NCI-H146 treated with DMSO at 0.1 percent for 48 hours (cell line): ENCODE results near the gene TCHP.
"Not testable (repeated sequence)": the region's sequence is repeated elsewhere in the genome, so short reads cannot be mapped to it uniquely, and the experiment has no call there.

ENCODE experiments used
- DNase-seq: peaks from one replicate; lab custom pipeline; 2025; ENCODE audit not compliant: unreplicated experiment; lab: John Stamatoyannopoulos, UW

The TCHP gene, protein sequence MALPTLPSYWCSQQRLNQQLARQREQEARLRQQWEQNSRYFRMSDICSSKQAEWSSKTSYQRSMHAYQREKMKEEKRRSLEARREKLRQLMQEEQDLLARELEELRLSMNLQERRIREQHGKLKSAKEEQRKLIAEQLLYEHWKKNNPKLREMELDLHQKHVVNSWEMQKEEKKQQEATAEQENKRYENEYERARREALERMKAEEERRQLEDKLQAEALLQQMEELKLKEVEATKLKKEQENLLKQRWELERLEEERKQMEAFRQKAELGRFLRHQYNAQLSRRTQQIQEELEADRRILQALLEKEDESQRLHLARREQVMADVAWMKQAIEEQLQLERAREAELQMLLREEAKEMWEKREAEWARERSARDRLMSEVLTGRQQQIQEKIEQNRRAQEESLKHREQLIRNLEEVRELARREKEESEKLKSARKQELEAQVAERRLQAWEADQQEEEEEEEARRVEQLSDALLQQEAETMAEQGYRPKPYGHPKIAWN

DNA sequence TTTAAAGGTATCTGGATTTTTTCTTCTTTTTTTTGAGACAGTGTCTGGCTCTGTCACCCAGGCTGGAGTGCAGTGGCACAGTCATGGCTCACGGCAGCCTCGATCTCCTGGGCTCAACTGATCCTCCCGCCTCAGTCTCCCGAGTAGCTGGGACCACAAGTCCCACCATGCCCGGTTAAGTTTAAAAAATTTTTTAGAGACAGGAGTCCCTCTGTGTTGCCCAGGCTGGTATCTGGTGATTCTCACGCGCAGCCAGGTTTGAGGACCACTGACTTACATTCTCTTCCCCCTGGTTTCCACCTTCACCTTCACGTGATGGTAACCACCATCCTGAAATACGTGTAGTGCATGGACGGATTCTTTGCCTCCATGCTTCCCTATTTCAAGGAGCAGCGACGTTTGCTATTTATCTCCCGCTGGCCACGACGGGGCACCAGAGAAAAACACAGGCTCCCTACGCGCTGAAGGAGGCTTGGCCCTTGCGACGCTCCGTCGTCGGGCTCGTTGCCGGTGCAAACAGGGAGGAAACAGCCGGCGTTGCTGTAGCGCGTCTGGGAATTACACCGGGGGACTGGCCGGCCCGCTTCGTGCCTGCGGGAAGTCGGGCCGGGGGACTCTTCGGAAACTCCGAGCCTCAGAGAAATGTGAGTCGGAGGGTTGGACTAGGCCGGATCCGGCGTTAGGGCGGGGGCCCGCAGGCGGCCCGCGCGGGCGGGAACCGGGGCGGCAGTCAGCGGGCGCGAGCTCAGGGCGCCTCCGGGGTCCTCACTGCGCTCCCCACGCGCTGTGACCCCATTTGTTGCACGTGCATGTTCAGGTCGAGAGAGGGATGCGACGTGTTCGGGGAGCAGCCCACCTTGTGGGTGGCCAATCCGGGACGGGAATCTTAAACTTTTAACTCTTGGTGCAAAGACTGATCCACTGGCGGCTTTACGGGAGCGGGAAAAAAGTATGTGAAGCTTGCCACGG lies at the start of gene TCHP:
Gene TCHP, plus strand, starts transcription at position 492 of the 969 bp plus-strand sequence. CDS start 2,753 bp downstream, outside the sequence.
- DNase-seq, result peak; percentile 60

DNA sequence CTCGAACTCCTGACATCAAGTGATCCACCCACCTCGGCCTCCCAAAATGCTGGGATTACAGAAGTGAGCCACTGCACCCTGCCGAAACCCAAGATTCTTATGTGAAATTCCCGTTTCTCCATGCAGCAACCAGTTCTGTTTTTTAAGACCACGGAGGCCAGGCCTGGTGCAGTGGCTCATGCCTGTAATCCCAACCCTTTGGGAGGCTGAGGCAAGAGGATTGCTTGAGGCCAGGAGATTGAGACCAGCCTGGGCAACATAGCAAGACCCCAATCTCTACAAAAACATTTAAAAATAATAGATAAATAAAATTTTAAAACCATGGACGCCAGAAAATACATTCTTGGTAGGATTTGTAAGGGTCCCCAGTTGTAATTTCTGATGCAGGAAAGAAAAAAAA lies 49.6 kb upstream of the TCHP start:
- DNase-seq, result not testable (repeated sequence)

DNA sequence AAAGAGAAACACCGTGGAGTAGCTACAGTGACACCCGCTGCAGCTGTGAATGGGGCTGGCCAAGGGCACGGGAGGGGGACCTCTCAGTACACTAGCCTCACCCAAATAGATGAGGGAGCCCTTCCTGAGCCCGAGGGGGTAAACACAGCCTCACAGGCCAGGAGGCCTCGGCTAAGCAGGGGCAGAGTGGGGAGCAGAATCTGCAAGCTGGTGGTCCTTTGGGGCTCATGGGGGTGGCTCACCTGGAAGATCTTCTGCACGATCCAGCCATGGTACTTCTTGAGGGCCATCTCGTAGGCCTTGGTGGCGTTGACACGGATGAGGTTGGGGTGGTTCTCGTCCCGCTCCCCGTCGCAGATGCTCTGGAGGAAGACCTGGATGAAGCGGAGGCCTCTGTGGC lies 44.7 kb upstream of the TCHP start:
- no peak for DNase-seq

DNA sequence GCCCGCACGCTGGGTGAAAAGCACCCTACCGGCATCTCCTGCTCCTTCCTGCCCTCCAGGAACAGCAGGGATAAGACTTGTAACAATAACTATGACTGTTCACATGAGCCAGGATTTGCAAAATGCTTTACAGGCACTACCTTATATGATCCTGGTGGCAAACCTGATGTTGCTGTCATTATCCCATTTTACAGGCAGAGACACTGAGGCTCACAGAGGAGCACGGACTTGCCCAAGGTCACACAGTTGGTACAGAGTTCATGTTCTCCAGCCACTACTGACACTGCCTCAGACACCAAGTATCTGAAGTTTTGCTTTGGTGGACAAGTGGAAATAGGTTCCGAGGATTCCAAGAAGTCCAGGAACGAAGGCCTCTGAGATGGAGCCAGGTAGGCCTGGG lies 42.4 kb upstream of the TCHP start:
- no peak for DNase-seq

DNA sequence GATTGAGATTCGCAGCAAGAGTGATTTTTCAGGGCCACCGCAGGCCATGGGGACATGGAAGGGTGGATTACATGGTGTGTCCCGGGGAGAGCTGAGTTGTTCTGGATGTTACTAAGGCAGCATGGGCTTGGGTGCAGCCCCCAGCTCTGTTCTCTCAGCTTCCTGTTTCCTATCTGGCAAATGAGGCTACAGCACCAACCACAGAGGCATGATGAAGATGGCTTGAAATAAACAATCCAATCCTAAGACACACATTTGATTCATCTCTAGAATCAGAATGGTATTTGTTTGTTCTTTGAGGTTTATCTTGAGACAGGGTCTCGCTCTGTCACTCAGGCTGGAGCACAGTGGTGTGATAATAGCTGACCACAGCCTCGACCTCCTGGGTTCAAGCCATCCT lies 41.3 kb upstream of the TCHP start:
- no peak for DNase-seq

DNA sequence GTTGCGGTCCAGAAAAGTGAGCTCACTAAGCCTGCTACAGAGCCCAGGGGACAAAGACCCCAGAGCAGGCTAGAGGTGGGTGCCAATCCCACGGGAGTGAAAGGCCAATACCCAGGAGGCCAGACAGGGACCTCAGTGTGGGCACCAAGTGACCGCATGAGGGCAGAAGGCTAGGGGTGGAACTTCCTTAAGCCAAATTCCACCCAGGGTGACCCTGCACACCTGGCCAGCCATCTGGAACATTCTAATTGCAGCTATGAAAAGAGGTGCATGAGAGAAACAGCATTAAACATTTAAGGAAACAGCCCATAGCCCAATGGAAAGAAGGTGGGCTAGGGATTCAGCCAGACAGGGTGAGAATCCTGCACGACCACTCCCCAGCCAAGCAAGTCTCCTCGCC lies 39.1 kb upstream of the TCHP start:
- no peak for DNase-seq

DNA sequence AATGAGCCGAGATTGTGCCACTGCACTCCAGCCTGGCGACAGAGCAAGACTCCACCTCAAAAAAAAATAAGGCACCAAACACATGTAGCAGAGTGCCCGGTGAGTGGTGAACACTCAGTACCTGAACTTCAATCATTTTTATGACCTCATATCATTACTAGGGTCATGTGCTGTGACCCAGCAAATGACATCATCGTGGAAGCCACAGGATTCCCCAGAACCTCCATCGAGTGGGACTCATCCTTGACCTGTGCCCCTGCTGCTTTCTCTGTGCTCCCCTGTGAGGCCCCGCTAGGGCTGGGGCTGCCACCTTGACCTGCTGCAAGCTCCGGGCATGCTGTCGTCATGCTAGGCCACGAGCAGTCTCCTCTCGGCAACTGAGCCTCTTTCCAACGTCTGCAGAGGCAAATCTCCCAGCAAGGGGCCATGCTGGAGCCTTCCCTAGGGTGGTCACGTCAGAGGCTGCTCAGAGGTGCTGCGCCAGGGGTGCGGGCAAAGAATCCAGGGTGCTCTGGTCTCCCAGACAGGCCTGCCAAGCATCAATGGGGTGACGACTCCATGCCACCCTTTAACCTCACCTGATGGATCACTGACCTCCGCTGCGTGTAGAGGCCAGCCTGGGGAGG lies 38.3 kb upstream of the TCHP start:
- no peak for DNase-seq

DNA sequence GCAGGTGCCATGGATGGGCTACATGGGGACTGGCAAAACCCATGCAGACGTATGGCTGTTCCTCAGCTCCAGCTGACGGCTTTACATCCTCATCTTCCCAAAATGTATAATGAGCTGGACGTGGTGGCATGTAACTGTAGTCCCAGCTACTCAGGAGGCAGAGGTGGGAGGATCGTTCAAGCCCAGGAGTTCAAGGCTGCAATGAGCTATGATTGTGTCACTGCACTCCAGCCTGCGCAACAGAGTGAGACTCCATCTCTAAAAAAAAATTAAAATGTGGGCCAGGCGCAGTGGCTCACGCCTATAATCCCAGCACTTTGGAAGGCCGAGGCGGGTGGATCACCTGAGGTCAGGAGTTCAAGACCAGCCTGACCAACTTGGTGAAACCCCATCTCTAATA lies 37.6 kb upstream of the TCHP start:
- not testable (repeated sequence) for DNase-seq

DNA sequence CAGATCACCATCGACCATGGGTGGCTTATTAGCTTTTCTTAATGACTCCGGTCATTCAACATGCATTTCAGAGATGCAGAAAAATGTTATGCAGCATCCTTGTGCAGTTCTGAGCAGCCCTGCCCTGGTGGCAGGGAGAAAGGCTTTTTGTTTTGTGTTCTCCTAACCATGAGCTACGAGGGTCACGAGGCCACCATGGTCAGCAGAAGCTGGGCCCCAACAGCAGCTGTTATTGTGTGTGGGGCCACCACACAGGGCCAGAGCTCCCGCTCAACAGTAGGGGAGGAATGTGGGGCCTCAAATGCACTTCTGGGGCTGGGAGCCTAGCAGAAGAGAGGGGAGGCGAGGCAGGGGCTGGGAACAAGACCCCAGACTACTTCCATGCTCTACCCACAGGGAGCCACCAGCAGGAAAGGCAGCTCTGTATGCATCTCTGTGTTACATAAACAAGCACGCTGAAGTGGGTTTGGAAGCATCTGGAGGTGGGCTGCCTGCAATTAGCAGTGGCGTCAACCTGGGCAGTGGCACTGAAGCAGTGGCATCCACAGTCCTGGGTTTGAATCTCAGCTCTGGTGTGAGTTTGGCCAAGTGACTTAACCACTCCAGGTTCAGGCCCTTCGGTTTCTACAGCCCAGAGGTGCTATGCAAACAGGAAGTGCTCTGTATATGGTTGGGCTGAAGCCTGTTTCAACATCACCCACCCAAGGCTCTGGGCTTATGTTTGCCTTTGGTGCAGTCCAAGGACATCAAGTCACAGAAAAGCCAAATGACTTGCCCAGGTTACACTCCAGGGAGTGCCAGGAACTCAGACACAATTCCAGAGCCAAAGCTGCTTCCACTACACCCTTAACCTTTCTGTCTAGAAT lies 36.0 kb upstream of the TCHP start:
- no peak for DNase-seq

DNA sequence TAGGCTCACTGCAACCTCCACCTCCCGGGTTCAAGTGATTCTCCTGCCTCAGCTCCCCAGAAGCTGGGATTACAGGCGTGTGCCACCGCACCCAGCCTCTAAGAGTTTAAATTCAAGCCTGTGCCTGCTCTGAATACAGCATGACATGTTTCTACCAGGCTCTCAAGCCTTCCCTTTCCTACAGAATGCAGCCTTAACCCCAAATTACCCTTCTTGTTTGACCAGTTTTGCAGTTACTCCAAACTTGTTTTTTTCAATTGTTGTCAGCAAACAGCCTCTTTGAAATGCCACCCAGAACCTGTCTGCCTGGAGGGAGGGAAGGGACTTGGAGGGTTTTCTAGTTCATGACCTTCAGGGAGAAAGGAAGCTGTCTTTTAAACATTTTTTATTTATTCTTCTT lies 35.2 kb upstream of the TCHP start:
- DNase-seq, result no peak

DNA sequence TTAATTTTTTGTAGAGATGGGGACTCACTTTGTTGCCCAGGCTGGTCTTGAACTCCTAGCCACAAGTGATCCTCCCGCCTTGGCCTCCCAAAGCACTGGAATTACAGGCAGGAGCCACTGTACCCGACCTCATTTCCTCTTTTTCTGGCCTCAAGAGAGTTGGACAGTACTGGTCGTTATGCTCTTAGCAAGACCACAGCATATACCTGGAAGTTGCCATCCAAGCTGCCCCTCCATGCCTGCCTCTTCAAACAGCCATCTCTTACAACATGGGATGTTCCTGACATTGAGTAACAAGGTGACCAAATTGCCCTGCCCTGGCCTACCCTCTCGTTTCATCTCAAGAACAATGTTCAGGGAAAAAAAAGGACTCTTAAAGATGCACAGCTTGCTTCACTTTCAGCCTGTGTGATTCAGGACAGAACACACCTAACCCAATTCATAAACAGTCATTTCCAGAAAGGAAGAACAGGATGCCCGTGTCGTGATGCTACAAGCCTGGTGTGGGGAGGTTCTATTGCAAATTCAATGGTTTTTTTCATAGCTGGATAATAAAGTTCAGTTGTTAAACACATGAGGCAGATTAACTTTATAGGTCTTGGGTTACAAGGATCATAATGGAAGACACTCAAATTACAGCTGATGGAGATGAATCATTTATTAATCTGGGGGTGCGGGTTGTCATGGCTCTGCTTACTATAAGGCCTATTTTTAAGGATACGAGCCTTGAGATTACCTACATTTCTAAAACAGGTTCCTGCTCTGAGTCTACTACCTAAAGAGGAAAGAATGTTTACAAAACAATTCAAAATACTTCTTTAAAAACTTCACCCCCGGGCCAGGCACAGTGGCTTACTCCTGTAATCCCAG lies 31.7 kb upstream of the TCHP start:
- no peak for DNase-seq

DNA sequence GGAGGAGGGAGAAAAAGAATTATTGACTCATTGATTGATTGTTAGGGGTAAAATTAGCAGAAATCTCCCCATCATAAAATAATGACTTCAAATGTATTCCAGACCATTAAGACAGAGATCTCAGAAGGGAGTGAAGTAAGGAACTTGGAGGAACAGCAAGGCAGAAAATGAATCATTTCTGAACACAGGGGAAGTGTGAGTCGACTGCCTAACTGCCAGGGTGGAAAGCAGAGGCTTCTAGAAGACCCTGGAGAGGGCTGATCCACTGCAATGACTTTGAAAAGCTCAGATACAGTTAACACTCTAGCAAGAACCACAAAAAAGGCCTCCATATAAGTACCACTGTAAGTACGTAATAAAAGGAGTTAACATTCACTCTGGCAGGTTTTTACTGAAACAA lies 29.4 kb upstream of the TCHP start:
- DNase-seq, result no peak

DNA sequence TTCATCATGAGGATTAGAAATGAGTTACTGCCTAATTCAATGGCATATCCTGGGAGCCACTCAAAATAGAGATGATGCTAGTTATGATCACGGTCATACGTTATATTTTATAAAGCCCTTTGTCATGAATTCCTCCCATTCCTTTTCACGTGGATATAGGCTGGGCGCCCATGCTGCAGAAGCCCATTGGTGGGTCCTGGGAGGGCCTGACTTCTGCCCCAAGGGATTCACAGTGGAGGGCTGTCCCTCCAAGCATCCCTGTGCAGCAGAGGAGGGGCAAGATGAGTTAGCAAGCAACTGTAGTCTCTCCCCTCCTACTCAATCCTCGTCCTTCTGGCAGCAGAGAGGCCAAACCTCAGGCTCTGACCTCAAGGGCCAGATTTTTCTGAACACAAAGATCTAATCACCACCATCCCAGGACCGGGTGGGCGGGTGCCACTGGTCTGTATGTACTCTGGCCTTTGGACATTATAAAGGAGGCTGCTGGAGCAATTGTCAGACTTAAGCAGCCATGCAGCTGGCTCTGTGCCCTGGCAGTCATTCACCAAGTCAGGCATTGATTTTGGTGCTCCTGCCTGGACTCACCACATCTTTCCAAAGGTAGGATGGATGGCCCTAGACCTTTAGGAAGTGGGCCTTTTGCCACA lies 28.3 kb upstream of the TCHP start:
- no peak for DNase-seq

DNA sequence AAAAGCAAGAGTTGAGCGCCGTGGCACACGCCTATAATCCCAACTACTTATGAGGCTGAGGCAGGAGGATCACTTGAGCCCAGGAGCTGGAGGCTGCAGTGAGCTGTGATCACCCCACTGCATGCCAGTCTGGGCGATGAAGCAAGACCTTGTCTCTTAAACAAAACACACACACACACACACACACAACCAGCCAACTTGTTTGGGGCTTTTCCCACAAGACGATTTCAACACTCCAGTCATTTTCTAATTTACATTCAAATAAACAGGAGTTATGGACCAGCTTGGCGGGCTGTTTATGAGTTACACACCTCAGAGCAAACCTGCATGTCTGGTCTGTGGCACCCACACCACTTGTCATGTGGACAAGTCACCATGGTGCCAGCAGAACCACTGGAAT lies 26.4 kb upstream of the TCHP start:
- no peak for DNase-seq

DNA sequence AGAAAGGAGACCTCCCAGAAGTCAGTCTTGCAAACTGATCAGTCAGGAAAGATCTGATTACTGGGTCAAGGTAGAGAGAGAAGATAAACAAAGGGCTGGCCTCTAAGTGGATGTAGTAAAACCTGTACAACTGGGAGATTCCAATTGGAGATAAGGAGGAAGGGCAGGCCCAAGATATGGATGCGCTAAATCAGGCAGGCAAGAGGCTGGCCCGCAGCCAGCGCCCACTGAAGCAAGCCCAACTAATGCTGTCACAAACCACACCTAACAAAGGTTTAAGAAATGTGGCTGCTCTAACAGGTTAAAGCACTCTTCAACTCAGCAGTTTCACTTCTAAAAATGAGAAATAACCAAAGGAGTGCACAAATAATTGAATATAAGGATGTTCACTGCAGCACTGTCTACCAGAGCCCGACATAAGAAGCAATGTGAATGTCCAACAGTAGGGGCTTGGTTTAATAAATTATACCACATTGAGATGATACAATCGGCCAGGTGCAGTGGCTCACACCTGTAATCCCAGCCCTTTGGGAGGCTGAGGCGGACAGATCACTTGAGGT lies 24.4 kb upstream of the TCHP start:
- DNase-seq, result no peak

DNA sequence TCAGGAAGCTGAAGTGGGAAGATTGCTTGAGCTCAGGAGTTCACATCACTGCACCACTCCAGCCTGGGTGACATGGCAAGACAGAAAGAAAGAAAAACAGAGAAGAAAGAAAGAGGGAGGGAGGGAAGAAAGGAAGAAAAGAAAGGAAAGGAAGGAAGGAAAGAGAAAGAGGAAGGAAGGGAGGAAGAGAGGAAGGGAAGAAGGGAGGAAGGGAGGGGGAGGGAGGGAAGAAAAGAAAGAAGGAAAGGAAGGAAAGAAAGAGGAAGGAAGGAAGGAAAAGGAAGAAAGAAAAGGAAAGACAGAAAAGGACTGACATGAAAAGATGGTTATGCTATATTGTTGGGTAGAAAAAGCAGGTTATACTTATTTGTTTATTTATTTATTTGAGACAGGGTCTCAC lies 23.7 kb upstream of the TCHP start:
- no peak for DNase-seq

DNA sequence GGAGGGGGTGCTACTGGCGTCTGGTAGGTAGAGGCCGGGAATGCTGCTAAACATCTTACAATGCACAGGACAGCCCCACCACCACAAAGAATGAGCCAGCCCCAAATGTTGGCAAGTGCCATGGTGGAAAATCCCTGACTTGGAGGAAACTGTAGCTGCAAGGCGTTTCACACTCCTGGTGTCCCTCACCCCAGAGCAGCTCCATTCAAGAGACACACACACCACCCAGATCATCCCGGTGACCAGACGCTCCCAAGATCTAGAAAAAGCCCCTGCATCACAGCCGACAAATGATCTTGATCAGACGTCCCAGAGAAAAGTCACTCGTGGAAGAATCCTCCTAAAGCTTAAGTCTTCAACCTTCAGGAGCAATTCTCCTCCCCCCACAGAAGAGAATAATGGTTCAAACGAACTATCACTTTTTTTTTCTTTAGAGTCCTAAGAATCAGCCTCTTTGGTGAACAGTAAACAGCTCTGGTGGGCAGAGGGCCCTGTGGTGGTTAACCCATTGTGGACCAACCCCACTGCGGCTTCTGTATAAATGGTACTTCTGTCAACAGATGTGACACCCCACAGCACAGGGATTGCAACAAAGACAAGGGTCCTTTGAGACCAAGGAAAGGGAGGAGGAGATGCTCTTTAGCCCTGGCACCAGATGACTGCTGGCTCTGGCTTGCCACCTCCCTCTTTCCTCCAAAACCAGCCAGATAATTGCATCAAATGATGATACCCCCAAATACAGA lies 22.4 kb upstream of the TCHP start:
- no peak for DNase-seq

DNA sequence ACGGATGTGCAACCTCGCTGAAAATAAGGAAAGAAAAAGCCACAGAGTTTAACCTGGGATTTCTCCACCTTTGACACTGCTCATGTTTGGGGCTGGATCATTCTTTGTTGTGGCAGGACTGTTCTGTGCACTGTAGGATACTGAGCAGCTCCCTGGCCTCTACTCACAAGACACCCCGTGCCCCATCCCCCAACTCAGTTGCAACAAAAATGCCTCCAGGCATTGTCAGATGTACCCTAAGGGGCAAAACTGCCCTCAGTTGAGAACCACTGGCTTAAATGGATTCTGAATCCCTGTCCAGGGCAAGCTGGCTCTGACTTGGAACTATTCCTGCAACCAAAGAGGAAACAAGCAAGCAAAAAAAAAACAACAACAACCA lies 21.8 kb upstream of the TCHP start:
- no peak for DNase-seq
